Cardiac muscle cell (in vitro differentiated cells and primary cell): ENCODE data around the gene CXCL1. TPM values are rescaled to one million over a fixed set of nuclear protein-coding genes. Genes with fewer than 3 reads are reported as not detected.
A peak's percentile ranks its signal among the peaks of the same experiment; 100 is the strongest.

Experiments
- DNase-seq, 2 donors: peaks; one replicate each; pipeline versions ENCODE4 v3.0.0 to v3.0.0-alpha.2; 2010 to 2017; ENCODE audit warnings: low read depth in 1 of 2, low spot score in 1 of 2
- H3K27ac ChIP-seq: fragments of 200-600 bp; sonication (generic); 2 replicates; pipeline ENCODE4 v1.5.1; 2016
- H3K27me3 ChIP-seq: fragments of 200-600 bp; sonication (generic); 2 replicates; pipeline ENCODE4 v1.6.0; 2016; ENCODE audit warnings: control low read depth
- H3K36me3 ChIP-seq: fragments of 200-600 bp; sonication (generic); 2 replicates; pipeline ENCODE4 v1.5.1; 2016; ENCODE audit warnings: control low read depth
- H3K4me1 ChIP-seq: fragments of 200-600 bp; sonication (generic); 2 replicates; pipeline ENCODE4 v1.8.1; 2017; ENCODE audit warnings: low read depth, mild to moderate bottlenecking, mixed run types
- H3K4me3 ChIP-seq: fragments of 200-600 bp; sonication (generic); 2 replicates; pipeline ENCODE4 v1.5.1; 2016; ENCODE audit warnings: mild to moderate bottlenecking
- H3K9me3 ChIP-seq: fragments of 200-600 bp; sonication (generic); 2 replicates; pipeline ENCODE4 v1.5.1; 2017; ENCODE audit warnings: low read depth, mild to moderate bottlenecking, control low read depth
- CTCF ChIP-seq: IDR thresholded peaks from 2 replicates; pipeline ENCODE4 v1.5.1; 2012; ENCODE audit warnings: low read depth, mild to moderate bottlenecking, low read length
- polyA plus RNA-seq: library from polyadenylated mRNA; unstranded; fragments of >200 nt; fragmentation: Nextera tagmentation; extraction: Ambion mirVana; gene quantifications from 2 replicates; pipeline ENCODE4 v1.2.1, GENCODE V29; 2016
- total RNA-seq: library from RNA; depleted of rRNA; stranded (reverse); fragments of >200 nt; gene quantifications from 2 replicates; pipeline ENCODE4 v1.2.3, GENCODE V29; 2016

Gene CXCL1
- total and polyA plus RNA-seq, 2 experiments from 2014 or later: not detected

- no peaks in the 10 kb centered on the region for H3K9me3 ChIP-seq
- no peaks in the 10 kb centered on the region for H3K27me3 ChIP-seq
- no peaks in the 10 kb centered on the region for H3K4me1 ChIP-seq
- no peak overlapping the region for H3K27ac ChIP-seq
- no peak for TF ChIP-seq CTCF
- H3K36me3 ChIP-seq: no peaks in the 10 kb centered on the region
- H3K4me3 ChIP-seq: no peak overlapping the region
- DNase-seq: no peak
These were observed 43.0 kb downstream of the CXCL1 start for GRCh38 chr4:73912191-73912590.

GRCh38 chr4:73914071-73914470, 44.9 kb downstream of the CXCL1 start:
- Histone ChIP-seq H3K4me3 (no peak overlapping the region), H3K27me3 (no peaks in the 10 kb centered on the region), H3K4me1 (no peaks in the 10 kb centered on the region), H3K27ac (no peak overlapping the region), H3K9me3 (no peaks in the 10 kb centered on the region), H3K36me3 (no peaks in the 10 kb centered on the region)
- no peak for DNase-seq
- TF ChIP-seq CTCF: no peak

- TF ChIP-seq CTCF: no peak
- Histone ChIP-seq H3K4me1 (no peaks in the 10 kb centered on the region), H3K9me3 (no peaks in the 10 kb centered on the region), H3K4me3 (no peak overlapping the region), H3K27me3 (no peaks in the 10 kb centered on the region), H3K27ac (no peak overlapping the region), H3K36me3 (no peaks in the 10 kb centered on the region)
- DNase-seq: no peak
These were observed 47.2 kb downstream of the CXCL1 start for GRCh38 chr4:73916172-73916925.

GRCh38 chr4:73917081-73917501, 47.9 kb downstream of the CXCL1 start:
- DNase-seq: peak in 1 of 2 donors; percentile 96
- no peaks in the 10 kb centered on the region for H3K27me3 ChIP-seq
- no peak overlapping the region for H3K27ac ChIP-seq
- H3K4me3 ChIP-seq: no peak overlapping the region
- no peaks in the 10 kb centered on the region for H3K9me3 ChIP-seq
- no peaks in the 10 kb centered on the region for H3K4me1 ChIP-seq
- no peaks in the 10 kb centered on the region for H3K36me3 ChIP-seq
- TF ChIP-seq CTCF: no peak

- Histone ChIP-seq H3K4me3 (no peak overlapping the region), H3K27me3 (no peaks in the 10 kb centered on the region), H3K9me3 (no peaks in the 10 kb centered on the region), H3K27ac (no peak overlapping the region), H3K36me3 (no peaks in the 10 kb centered on the region), H3K4me1 (no peaks in the 10 kb centered on the region)
- TF ChIP-seq CTCF: no peak
- no peak for DNase-seq
These were observed 48.9 kb downstream of the CXCL1 start for GRCh38 chr4:73918058-73918457.
